ENCODE results near the gene BTBD6.

BTBD6 gene

DNA sequence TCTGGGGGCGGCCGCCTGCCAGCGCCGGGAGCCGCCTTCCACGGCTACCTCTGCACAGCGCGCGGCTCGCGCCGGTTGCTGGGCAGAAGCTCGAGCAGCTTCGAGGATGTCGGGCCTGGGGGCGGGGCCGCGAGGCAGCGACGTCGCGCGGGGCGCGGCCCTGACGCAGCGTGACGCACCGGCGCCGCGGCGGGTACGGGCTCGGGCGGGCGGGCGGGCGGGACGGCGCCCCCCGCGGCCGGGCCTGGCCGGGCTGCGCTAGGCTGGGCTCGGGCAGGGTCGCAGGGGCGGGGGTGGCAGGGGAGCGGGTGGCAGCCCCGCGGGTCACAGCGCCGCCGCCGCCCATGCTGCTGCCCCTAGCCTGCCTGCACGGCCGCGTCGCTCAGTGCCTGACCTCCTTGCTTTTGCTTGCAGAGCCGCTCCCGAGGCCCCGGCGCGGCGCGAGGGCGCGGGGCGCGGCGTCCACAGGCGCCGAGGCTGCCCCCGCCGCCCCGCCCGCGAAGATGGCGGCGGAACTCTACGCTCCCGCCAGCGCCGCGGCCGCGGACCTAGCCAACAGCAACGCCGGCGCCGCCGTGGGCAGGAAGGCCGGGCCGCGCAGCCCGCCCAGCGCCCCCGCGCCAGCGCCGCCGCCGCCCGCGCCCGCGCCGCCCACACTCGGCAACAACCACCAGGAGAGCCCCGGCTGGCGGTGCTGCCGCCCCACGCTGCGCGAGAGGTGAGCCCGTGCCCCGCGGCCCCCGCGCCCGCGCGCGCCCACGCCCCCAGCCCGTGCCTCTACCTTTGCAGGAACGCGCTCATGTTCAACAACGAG lies at the start of gene BTBD6:
Gene BTBD6 (plus strand): TSS at position 166 of the 814 bp plus-strand sequence. CDS start 179 bp downstream, at position 345.
- Histone ChIP-seq H3K9ac (ENCODE audit: low read depth, low read length) (peak within 1 kb of the TSS; percentile 67), H3K36me3 (ENCODE audit: insufficient read depth, low read length) (no peaks in the 10 kb centered on the region), H3K9me3 (ENCODE audit: control insufficient read depth, insufficient read depth, low read length) (no peaks in the 10 kb centered on the region), H3K4me1 (ENCODE audit: insufficient read depth, low read length) (no peaks in the 10 kb centered on the region)

DNA sequence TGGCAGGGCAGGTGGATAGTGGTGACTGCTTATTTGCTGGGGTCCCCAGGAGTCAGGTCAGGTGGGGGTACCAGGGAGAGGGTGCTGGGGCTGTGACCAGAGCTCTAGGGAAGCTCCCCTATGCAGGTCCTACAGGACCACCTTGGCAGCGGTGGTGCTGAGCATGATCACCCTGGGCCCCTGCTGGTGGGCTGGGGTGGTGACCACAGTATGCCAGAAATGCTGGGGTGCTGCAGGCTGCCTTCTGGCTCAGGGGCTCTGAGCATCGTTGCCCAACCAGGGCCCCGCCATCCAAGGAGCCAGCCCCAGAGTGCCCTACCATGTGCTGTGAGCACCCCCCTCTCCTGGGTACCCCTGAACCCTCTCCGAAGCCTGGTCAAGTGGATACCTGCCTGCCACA lies 49.7 kb upstream of the BTBD6 start:
- Histone ChIP-seq H3K36me3 (ENCODE audit: insufficient read depth, low read length) (no peaks in the 10 kb centered on the region), H3K4me1 (ENCODE audit: insufficient read depth, low read length) (peaks cover 7% of the 10 kb centered on the region; the same call in 1 of the 2 replicates), H3K9ac (ENCODE audit: low read depth, low read length) (no peak overlapping the region), H3K9me3 (ENCODE audit: control insufficient read depth, insufficient read depth, low read length) (no peaks in the 10 kb centered on the region)

DNA sequence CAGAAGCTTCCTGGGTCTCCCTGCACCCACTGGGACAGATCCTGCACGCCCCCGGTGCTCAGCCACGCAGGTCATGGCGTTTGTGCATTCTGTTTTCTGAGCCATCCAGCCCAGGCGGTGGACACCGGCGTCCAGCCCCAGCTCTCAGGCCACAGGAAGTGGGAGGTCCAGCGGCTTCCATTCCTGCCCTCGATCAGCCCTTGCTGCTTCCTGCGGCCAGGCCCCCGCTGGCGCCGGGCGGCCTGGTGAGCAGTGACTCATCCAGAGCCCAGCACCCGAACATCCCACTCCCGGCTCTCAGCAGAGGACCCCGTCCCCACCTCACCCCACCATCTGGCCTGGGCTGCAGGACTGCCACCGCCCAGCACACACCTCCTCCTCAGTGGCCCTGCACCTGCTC lies 49.2 kb upstream of the BTBD6 start:
- Histone ChIP-seq H3K4me1 (ENCODE audit: insufficient read depth, low read length) (peaks cover 7% of the 10 kb centered on the region; the same call in 1 of the 2 replicates), H3K36me3 (ENCODE audit: insufficient read depth, low read length) (no peaks in the 10 kb centered on the region), H3K9me3 (ENCODE audit: control insufficient read depth, insufficient read depth, low read length) (no peaks in the 10 kb centered on the region), H3K9ac (ENCODE audit: low read depth, low read length) (no peak overlapping the region)

DNA sequence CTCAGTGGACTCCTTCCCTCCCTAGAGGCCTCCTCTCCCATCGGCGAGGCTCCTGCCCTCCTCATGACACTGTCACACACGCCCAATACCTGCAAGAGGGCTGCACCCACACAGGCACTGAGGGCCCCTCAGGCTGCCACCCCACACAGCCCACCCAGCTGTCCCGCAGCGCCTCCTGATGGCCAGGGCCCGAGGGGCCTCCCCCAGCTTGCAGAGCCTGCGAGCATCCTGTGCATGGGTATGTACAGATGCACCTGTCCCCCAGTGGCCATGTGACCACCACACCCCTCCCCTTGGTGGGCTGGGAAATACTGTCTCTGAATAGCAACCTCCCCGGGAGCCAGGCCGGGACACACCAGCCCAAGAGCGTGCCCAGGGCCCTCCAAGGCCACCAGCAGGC lies 48.3 kb upstream of the BTBD6 start:
- H3K36me3 ChIP-seq (ENCODE audit: insufficient read depth, low read length) = no peaks in the 10 kb centered on the region
- H3K9me3 ChIP-seq (ENCODE audit: control insufficient read depth, insufficient read depth, low read length) = no peaks in the 10 kb centered on the region
- peaks cover 7% of the 10 kb centered on the region; the same call in 1 of the 2 replicates for H3K4me1 ChIP-seq (ENCODE audit: insufficient read depth, low read length)
- H3K9ac ChIP-seq (ENCODE audit: low read depth, low read length) = no peak overlapping the region

DNA sequence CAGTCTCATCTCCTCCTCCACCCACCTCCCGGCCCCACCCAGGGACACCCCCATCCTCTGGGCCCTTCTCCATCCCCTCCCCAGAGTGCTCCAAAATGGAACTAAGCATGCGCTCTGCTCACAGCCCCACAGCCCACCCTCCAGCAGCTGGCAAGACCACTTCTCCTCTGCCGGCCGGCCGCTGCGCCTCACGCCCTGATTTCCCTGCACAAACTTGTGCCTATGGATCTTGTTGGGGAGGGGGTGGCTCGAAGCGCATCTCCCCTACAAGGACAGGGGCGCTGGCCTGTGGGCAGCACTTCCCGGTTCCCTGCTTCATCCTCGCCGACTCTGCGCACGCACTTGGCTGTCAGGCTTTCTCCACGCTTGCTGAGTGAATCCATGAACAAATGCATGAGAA lies 47.7 kb upstream of the BTBD6 start:
- no peaks in the 10 kb centered on the region for H3K36me3 ChIP-seq (ENCODE audit: insufficient read depth, low read length)
- H3K4me1 ChIP-seq (ENCODE audit: insufficient read depth, low read length) = peaks cover 6% of the 10 kb centered on the region; the same call in 1 of the 2 replicates
- H3K9ac ChIP-seq (ENCODE audit: low read depth, low read length) = no peak overlapping the region
- no peaks in the 10 kb centered on the region for H3K9me3 ChIP-seq (ENCODE audit: control insufficient read depth, insufficient read depth, low read length)

DNA sequence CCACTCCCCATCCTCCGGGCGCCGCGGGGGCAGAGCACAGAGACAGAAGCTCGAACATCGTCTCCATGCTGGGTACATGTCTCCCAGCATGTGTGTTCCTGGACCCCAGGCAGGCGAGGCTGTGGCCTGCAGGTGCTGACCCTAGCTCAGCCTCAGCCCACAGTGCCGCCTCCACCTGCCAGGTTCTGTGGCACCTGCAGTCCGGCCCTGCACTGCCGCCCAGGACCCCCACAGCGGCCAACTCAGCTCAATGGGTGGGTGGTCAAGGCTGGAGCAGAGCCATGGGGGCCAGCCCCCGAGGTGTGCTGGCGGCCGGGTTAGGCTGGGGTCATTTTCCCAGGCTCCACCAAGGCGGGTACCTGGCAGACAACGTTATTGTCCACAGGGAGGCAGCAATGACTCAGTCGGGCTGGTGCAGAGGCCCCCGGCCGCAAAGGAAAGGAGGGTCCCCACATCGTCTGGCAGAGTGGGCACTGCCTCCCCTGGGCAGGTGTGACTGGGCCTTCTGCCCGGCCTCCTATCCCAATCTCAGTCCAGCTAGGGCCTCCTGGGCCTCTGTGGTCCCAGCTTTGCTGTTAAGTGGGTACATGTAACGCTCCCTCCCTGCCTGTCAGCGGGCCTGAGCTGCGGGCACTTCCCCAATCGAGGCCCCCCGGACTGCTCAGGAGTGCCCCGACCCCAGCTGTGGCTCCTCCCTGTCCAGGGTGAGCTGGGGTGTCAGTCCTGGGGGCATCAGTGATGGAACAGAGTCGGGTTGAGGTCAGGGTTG lies 47.0 kb upstream of the BTBD6 start:
- H3K4me1 ChIP-seq (ENCODE audit: insufficient read depth, low read length) = no peaks in the 10 kb centered on the region; the same call in 1 of the 2 replicates
- no peaks in the 10 kb centered on the region for H3K36me3 ChIP-seq (ENCODE audit: insufficient read depth, low read length)
- no peak overlapping the region for H3K9ac ChIP-seq (ENCODE audit: low read depth, low read length)
- no peaks in the 10 kb centered on the region for H3K9me3 ChIP-seq (ENCODE audit: control insufficient read depth, insufficient read depth, low read length)

DNA sequence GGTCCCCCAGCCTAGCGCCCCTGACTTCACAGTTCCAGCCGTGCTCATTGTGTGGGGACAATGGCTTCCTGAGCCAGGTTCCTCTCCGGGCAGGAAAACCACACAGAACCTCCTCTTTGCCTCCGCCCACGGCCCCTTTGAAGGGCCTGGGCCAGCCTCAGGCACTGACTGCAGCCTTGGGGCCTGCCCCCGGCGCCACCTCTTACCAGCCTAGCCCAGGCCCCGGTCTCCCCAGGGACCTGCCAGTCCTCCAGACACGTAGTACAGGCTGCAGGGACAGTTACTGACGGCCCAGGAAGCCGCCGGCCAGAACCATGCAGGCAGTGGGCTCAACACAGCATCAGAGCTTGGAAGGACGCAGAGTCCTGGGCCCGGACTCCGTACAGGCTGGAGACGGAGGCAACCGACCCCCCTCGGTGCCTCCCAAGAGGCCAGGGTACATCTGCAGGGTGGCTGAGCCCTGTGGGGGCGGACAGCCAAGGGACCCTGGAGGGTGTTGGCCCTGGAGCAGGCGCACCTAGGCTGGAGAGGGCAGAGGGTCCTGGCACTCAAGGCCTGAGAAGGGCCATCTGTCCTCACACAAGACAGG lies 46.3 kb upstream of the BTBD6 start:
- Histone ChIP-seq H3K4me1 (ENCODE audit: insufficient read depth, low read length) (no peaks in the 10 kb centered on the region; the same call in 1 of the 2 replicates), H3K36me3 (ENCODE audit: insufficient read depth, low read length) (no peaks in the 10 kb centered on the region), H3K9ac (ENCODE audit: low read depth, low read length) (no peak overlapping the region), H3K9me3 (ENCODE audit: control insufficient read depth, insufficient read depth, low read length) (no peaks in the 10 kb centered on the region)

DNA sequence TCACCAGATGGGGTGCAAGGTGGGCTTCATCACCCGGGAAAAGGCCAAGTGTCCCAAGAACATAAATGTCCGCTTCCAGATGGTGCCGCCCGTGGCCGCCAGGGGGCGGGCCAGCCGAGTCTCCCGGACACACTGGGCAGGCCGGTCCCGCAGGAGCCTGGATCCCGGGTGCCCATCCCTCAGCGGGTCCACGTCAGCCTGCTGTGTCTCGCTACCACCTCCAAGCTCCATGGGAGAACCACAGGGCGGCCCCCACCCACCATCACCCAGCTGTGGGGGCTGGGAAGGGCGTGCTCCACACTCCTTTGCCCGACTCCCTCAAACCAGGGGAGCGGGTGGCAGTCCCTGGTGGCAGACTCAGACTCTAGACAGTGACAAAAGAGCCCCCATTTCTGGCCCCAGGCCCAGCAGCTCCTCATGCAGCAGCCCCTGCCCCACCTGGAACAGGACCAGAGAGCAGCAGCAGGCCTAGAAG lies 45.2 kb upstream of the BTBD6 start:
- Histone ChIP-seq H3K9ac (ENCODE audit: low read depth, low read length) (no peak overlapping the region), H3K36me3 (ENCODE audit: insufficient read depth, low read length) (no peaks in the 10 kb centered on the region), H3K9me3 (ENCODE audit: control insufficient read depth, insufficient read depth, low read length) (no peaks in the 10 kb centered on the region), H3K4me1 (ENCODE audit: insufficient read depth, low read length) (no peaks in the 10 kb centered on the region; the same call in 1 of the 2 replicates)

DNA sequence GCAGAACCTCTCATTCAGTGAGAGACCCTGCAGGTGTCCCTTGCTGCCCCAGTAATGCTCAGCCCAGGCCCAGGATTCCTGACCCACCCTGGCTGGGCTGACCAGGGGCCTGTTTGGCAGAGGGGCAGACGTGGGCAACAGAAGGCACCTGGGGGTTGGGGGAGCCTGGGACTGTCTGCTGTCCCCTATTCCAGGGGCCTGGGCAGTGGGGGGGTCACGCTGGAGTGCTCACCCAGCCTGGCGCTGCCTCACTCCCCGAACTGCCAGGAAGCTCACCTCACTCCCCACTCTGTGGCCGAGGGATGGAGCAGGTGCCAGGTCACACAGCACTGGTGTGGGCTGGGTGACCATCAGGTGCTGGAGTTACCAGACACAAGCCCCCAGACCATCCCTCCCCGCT lies 44.6 kb upstream of the BTBD6 start:
- H3K4me1 ChIP-seq (ENCODE audit: insufficient read depth, low read length) = no peaks in the 10 kb centered on the region; the same call in 1 of the 2 replicates
- no peaks in the 10 kb centered on the region for H3K36me3 ChIP-seq (ENCODE audit: insufficient read depth, low read length)
- H3K9ac ChIP-seq (ENCODE audit: low read depth, low read length) = no peak overlapping the region
- no peaks in the 10 kb centered on the region for H3K9me3 ChIP-seq (ENCODE audit: control insufficient read depth, insufficient read depth, low read length)

DNA sequence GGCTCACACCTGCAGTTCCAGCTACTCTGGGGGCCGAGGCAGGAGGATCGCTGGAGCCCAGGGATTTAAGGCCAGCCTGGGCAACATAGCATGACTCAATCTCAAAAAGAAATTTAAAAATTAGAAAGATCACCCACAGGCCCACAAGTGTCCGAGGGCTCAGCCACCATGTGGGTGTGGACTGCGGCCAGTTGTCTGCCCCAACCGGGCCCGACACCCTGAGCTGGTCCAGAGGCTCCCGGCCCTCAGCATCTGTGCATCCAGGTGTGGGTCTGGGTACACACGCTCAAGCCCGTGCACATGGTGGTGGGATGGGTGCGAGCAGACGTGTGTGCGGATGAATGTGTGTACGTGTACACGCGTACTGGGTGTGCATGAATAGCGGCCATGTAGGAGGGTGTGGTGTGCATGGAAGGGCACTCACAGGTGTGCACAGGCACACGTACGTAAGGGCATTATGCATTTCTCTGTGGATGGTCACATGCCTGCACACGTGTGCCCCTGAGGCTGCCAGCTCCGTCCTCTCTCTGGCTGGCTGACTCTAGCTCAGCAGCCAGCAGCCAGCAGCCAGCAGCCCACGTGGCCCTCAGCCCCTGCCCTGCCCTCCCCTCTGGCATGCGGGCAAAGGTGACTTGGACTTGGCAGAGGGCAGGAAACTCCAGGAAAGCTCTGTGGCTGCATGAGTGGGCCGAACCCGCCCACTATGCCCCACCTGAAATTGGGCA lies 44.0 kb upstream of the BTBD6 start:
- Histone ChIP-seq H3K4me1 (ENCODE audit: insufficient read depth, low read length) (no peaks in the 10 kb centered on the region; the same call in 1 of the 2 replicates), H3K36me3 (ENCODE audit: insufficient read depth, low read length) (no peaks in the 10 kb centered on the region), H3K9me3 (ENCODE audit: control insufficient read depth, insufficient read depth, low read length) (no peaks in the 10 kb centered on the region), H3K9ac (ENCODE audit: low read depth, low read length) (no peak overlapping the region)

DNA sequence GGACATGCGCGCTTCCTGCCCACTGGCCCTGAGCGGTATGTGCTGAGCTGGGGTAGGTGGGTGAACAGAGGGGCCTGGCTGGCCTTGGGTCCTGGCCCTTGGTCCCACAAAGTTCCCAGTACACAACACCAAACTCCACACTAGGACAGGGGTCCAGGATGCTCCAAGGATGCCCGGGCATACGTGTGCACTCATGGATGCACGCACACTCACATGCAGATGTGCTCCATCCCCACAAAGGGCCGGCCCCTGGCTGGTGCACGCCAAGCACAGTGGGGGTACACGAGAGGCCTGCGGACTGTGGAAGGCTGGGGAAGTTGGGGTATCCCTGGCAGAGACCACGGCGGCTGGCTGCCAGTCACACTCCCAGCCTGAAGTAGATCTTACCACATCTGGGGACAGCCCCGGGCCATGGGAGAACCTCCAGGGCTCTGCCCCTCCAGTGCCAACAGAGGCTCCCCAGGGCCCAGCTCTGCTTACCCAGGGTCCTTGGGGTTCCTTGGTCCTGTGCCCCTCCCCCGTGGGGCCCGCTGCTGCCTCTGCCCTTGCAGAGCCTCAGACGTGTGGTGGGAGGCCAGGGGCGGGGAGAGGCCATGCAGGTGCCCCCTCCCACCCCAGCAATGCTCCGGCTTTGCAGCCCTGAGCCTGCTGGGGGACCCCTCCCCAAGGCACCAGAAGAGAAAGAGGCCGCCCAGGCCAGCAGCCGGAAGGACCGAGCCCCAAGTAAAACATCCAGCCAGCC lies 43.2 kb upstream of the BTBD6 start:
- Histone ChIP-seq H3K4me1 (ENCODE audit: insufficient read depth, low read length) (no peaks in the 10 kb centered on the region; the same call in 1 of the 2 replicates), H3K9me3 (ENCODE audit: control insufficient read depth, insufficient read depth, low read length) (no peaks in the 10 kb centered on the region), H3K9ac (ENCODE audit: low read depth, low read length) (no peak overlapping the region), H3K36me3 (ENCODE audit: insufficient read depth, low read length) (no peaks in the 10 kb centered on the region)

DNA sequence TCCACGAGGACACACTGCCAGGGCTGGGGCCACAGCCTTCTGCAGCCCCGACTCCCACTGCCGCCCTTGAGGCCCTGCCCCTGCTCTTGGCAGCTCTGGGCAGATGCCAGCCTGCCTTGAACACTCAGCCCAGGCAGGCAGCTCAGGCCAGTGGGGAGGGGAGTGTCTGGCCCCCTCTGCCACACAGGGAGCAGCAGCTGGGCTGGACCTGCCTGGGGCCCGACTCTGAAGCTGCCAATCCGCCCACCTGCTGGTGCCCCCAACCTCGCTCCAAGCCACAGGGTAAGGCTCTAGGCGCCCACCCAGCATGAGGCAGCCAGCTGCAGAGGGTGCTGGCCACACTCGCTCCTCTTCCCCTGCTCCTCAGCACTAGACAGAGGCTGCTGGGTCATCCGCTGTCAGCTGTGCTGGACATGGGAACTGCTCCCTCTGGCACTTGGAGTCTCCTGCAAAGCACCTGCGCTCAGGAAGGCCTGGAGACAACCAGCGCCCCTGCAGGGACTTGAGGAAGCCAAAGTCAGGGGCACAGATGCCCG lies 42.6 kb upstream of the BTBD6 start:
- no peak overlapping the region for H3K9ac ChIP-seq (ENCODE audit: low read depth, low read length)
- H3K36me3 ChIP-seq (ENCODE audit: insufficient read depth, low read length) = no peaks in the 10 kb centered on the region
- H3K9me3 ChIP-seq (ENCODE audit: control insufficient read depth, insufficient read depth, low read length) = no peaks in the 10 kb centered on the region
- no peaks in the 10 kb centered on the region; the same call in 1 of the 2 replicates for H3K4me1 ChIP-seq (ENCODE audit: insufficient read depth, low read length)

DNA sequence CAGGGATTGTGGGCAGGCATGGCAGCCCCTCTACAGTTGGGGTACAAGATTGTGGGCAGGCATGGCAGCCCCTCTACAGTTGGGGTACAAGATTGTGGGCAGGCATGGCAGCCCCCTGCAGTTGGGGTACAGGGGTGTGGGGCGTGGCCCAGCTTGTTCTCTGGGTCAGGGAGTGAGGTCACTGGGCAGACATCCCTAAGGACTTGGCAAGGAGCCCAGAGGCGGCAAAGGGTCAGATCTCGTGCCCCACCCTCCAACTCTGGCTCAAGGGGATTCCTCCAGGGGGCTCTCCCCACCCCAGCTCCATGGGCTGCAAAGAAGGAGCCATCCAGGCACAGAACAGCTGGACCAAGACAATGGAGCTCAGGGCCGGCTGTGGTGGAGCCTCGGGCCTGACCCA lies 41.5 kb upstream of the BTBD6 start:
- no peaks in the 10 kb centered on the region for H3K36me3 ChIP-seq (ENCODE audit: insufficient read depth, low read length)
- H3K9me3 ChIP-seq (ENCODE audit: control insufficient read depth, insufficient read depth, low read length) = no peaks in the 10 kb centered on the region
- no peak overlapping the region for H3K9ac ChIP-seq (ENCODE audit: low read depth, low read length)
- H3K4me1 ChIP-seq (ENCODE audit: insufficient read depth, low read length) = no peaks in the 10 kb centered on the region; the same call in 1 of the 2 replicates

All from ES-I3 (cell line).